ENCODE results near the gene LRRTM4.

DNA sequence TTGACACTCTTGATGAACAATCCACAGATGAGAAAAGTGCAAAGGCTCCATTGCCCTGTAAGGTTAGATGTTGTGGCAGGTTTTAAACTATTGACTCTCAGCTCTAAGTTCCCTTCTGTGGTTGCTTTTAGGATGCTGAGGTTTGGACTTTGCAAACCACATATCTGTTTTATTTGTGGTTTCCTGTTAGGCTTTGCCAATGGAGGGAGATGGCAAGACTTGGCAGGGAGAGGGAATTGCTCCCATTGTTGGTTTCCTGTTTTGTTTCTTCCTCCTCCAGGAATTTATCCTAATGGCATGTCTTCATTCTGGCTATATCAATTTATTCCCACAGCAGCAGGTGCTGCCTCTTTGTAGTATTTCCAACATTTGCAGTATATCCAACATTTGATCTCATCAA lies 772.3 kb downstream of the LRRTM4 start:
- TF ChIP-seq, protein P1, sequence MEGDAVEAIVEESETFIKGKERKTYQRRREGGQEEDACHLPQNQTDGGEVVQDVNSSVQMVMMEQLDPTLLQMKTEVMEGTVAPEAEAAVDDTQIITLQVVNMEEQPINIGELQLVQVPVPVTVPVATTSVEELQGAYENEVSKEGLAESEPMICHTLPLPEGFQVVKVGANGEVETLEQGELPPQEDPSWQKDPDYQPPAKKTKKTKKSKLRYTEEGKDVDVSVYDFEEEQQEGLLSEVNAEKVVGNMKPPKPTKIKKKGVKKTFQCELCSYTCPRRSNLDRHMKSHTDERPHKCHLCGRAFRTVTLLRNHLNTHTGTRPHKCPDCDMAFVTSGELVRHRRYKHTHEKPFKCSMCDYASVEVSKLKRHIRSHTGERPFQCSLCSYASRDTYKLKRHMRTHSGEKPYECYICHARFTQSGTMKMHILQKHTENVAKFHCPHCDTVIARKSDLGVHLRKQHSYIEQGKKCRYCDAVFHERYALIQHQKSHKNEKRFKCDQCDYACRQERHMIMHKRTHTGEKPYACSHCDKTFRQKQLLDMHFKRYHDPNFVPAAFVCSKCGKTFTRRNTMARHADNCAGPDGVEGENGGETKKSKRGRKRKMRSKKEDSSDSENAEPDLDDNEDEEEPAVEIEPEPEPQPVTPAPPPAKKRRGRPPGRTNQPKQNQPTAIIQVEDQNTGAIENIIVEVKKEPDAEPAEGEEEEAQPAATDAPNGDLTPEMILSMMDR (IDR thresholded peaks at IDR 0.05; ENCODE audit: poor library complexity, severe bottlenecking), result no peak
- TF ChIP-seq RAD21 (conservative IDR thresholded peaks at IDR 0.05), result no peak
- TF ChIP-seq EZH2 (IDR thresholded peaks at IDR 0.05; ENCODE audit: borderline replicate concordance, insufficient read depth, low read length, poor library complexity, severe bottlenecking), result no peak
